ENCODE data around the gene C2orf72. TPM values are rescaled to one million over a fixed set of nuclear protein-coding genes. Genes with fewer than 3 reads are reported as not detected.

Gene C2orf72
- total and polyA plus RNA-seq, 2 of the 13 experiments (the other 11 are each of a cell fraction or from before 2014, with no cell fraction given) = 147 to 203 TPM

DNA sequence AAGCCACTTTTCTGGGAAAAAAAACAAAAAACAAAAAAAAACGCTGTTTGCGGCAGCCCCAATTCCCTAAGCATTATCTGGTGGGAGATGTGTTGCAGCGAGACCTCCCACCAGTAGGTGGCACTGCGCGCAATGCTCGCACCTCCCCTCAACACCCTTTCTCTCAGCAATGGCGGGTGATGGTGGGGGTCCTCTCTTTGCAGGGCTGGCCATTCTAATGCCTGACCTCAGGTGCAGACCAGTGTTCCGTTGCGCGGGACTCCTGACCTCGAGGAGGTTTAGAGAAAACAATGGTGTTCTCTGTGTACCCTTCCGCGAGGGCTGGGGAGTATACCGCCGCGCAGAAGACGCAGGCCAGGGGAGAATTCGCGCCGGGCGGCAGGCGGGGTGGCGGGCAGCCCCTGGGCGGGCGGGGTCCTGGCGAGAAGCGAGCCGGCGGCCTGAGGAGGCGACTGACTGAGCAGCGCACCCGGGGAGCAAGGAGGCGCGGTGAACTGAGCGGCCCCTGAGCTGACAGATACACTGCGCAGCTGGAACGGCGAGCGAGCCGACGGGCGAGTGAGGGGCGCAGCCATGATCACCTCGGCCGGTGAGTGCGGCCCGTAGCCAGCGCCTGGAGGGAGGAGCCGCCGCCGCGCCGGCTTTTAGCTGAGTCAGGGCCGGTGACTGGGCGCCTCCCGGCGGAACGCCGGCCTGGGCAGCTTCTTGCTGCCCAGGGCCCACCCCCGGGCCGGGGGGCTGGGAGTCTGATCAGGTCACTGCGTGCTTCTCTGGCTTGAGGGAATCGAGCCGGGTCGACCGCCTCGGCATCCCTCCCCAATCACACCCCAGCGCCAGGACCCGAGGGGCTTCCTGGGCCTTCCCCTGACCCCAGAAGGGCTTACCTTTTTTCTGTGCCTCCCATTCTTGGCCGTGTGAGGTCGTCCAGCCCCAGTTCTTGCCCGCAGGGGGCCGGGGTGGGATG, 19.4 kb downstream of the C2orf72 start, which contains the start of gene PSMD1 (continued):
- TF ChIP-seq, protein P1, sequence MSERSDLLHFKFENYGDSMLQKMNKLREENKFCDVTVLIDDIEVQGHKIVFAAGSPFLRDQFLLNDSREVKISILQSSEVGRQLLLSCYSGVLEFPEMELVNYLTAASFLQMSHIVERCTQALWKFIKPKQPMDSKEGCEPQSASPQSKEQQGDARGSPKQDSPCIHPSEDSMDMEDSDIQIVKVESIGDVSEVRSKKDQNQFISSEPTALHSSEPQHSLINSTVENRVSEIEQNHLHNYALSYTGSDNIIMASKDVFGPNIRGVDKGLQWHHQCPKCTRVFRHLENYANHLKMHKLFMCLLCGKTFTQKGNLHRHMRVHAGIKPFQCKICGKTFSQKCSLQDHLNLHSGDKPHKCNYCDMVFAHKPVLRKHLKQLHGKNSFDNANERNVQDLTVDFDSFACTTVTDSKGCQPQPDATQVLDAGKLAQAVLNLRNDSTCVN (CRISPR knock-in tag; IDR thresholded peaks at IDR 0.05; ENCODE audit: borderline replicate concordance) = peak; percentile 50; the same call in 1 of the 2 replicates
- TF ChIP-seq ZBTB42 (CRISPR knock-in tag; IDR thresholded peaks at IDR 0.05) (no peak), ETV5 (CRISPR knock-in tag; IDR thresholded peaks at IDR 0.05; ENCODE audit: borderline replicate concordance) (peak; percentile 2; the same call in 1 of the 2 replicates), ZNF543 (CRISPR knock-in tag; IDR thresholded peaks at IDR 0.05) (peak; percentile 64), MAFG (CRISPR knock-in tag; IDR thresholded peaks at IDR 0.05) (peak; percentile 87), JDP2 (CRISPR knock-in tag; IDR thresholded peaks at IDR 0.05; ENCODE audit: borderline replicate concordance) (no peak), KLF12 (CRISPR knock-in tag; IDR thresholded peaks at IDR 0.05; ENCODE audit: borderline replicate concordance) (no peak), KLF16 (CRISPR knock-in tag; IDR thresholded peaks at IDR 0.05) (peak in 1 of 2 experiments; percentile 79; a peak in 2 of 4 replicates), RNF2 (conservative IDR thresholded peaks at IDR 0.05; ENCODE audit: low read depth) (peak; percentile 70; the same call in 1 of the 2 replicates), ZSCAN21 (CRISPR knock-in tag; IDR thresholded peaks at IDR 0.05; ENCODE audit: borderline replicate concordance) (peak; percentile 89)
- TF ChIP-seq, protein P2, sequence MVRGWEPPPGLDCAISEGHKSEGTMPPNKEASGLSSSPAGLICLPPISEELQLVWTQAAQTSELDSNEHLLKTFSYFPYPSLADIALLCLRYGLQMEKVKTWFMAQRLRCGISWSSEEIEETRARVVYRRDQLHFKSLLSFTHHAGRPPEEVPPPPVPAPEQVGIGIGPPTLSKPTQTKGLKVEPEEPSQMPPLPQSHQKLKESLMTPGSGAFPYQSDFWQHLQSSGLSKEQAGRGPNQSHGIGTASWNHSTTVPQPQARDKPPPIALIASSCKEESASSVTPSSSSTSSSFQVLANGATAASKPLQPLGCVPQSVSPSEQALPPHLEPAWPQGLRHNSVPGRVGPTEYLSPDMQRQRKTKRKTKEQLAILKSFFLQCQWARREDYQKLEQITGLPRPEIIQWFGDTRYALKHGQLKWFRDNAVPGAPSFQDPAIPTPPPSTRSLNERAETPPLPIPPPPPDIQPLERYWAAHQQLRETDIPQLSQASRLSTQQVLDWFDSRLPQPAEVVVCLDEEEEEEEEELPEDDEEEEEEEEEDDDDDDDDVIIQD (CRISPR knock-in tag; IDR thresholded peaks at IDR 0.05; ENCODE audit: low read depth) = peak; percentile 52
- TF ChIP-seq, protein P3, sequence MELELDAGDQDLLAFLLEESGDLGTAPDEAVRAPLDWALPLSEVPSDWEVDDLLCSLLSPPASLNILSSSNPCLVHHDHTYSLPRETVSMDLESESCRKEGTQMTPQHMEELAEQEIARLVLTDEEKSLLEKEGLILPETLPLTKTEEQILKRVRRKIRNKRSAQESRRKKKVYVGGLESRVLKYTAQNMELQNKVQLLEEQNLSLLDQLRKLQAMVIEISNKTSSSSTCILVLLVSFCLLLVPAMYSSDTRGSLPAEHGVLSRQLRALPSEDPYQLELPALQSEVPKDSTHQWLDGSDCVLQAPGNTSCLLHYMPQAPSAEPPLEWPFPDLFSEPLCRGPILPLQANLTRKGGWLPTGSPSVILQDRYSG (CRISPR knock-in tag; IDR thresholded peaks at IDR 0.05) = no peak
- TF ChIP-seq, protein P4, sequence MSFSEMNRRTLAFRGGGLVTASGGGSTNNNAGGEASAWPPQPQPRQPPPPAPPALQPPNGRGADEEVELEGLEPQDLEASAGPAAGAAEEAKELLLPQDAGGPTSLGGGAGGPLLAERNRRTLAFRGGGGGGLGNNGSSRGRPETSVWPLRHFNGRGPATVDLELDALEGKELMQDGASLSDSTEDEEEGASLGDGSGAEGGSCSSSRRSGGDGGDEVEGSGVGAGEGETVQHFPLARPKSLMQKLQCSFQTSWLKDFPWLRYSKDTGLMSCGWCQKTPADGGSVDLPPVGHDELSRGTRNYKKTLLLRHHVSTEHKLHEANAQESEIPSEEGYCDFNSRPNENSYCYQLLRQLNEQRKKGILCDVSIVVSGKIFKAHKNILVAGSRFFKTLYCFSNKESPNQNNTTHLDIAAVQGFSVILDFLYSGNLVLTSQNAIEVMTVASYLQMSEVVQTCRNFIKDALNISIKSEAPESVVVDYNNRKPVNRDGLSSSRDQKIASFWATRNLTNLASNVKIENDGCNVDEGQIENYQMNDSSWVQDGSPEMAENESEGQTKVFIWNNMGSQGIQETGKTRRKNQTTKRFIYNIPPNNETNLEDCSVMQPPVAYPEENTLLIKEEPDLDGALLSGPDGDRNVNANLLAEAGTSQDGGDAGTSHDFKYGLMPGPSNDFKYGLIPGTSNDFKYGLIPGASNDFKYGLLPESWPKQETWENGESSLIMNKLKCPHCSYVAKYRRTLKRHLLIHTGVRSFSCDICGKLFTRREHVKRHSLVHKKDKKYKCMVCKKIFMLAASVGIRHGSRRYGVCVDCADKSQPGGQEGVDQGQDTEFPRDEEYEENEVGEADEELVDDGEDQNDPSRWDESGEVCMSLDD (CRISPR knock-in tag; IDR thresholded peaks at IDR 0.05; ENCODE audit: borderline replicate concordance) = no peak
- TF ChIP-seq, protein P5, sequence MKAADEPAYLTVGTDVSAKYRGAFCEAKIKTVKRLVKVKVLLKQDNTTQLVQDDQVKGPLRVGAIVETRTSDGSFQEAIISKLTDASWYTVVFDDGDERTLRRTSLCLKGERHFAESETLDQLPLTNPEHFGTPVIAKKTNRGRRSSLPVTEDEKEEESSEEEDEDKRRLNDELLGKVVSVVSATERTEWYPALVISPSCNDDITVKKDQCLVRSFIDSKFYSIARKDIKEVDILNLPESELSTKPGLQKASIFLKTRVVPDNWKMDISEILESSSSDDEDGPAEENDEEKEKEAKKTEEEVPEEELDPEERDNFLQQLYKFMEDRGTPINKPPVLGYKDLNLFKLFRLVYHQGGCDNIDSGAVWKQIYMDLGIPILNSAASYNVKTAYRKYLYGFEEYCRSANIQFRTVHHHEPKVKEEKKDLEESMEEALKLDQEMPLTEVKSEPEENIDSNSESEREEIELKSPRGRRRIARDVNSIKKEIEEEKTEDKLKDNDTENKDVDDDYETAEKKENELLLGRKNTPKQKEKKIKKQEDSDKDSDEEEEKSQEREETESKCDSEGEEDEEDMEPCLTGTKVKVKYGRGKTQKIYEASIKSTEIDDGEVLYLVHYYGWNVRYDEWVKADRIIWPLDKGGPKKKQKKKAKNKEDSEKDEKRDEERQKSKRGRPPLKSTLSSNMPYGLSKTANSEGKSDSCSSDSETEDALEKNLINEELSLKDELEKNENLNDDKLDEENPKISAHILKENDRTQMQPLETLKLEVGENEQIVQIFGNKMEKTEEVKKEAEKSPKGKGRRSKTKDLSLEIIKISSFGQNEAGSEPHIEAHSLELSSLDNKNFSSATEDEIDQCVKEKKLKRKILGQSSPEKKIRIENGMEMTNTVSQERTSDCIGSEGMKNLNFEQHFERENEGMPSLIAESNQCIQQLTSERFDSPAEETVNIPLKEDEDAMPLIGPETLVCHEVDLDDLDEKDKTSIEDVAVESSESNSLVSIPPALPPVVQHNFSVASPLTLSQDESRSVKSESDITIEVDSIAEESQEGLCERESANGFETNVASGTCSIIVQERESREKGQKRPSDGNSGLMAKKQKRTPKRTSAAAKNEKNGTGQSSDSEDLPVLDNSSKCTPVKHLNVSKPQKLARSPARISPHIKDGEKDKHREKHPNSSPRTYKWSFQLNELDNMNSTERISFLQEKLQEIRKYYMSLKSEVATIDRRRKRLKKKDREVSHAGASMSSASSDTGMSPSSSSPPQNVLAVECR (CRISPR knock-in tag; IDR thresholded peaks at IDR 0.05; ENCODE audit: borderline replicate concordance) = peak; percentile 88

All from HepG2 (cell line).